Naive thymus-derived CD4-positive, alpha-beta T cell (primary cell): ENCODE data around the gene ICAM2. TPM values are rescaled to one million over a fixed set of nuclear protein-coding genes. Genes with fewer than 3 reads are reported as not detected.

Experiments used
- ATAC-seq: fragments of 150-1000 bp; cut with Tn5 transposase; 2 replicates; pipeline ENCODE4 v1.10.0; 2021; ENCODE audit warnings: mild to moderate bottlenecking, moderate library complexity
- CTCF ChIA-PET: fragments of 350-600 bp; sonication (Branson Sonifier 250); formaldehyde crosslinking; loops from one replicate; lab custom pipeline; 2021; ENCODE audit warnings: antibody characterized with exemption; lab: Charles Lee
- POLR2A ChIA-PET: fragments of 350-600 bp; sonication (Branson Sonifier 250); formaldehyde crosslinking; loops from one replicate; lab custom pipeline; 2021; ENCODE audit warnings: antibody characterized with exemption, inconsistent platforms; lab: Charles Lee
- DNase-seq, 9 donors: peaks; one replicate each; pipeline versions ENCODE4 v3.0.0 to v3.0.0-alpha.2; 2020 to 2022; ENCODE audit warnings: mixed read lengths in 1 of 9
- H3K27ac ChIP-seq: one replicate; pipeline ENCODE4 v1.7.0; 2013; ENCODE audit warnings: mild to moderate bottlenecking, low read depth, low read length, moderate library complexity
- H3K27me3 ChIP-seq, 2 donors: one replicate each; pipeline ENCODE4 v1.7.0; 2013; ENCODE audit warnings: low read length in 2 of 2, mild to moderate bottlenecking in 2 of 2, moderate library complexity in 2 of 2; ENCODE audit not compliant: control insufficient read depth in 2 of 2, insufficient read depth in 2 of 2
- H3K36me3 ChIP-seq, 3 experiments: 1 replicate in 2 of 3; 2 replicates in 1 of 3; pipeline ENCODE4 v1.7.0; 2013; ENCODE audit warnings: low read length in 3 of 3, mild to moderate bottlenecking in 3 of 3, moderate library complexity in 1 of 3; ENCODE audit not compliant: insufficient read depth in 3 of 3, control insufficient read depth in 2 of 3
- H3K4me1 ChIP-seq, 2 donors: one replicate each; pipeline ENCODE4 v1.7.0; 2013; ENCODE audit warnings: low read length in 2 of 2, mild to moderate bottlenecking in 2 of 2, moderate library complexity in 1 of 2; ENCODE audit not compliant: control insufficient read depth in 2 of 2, insufficient read depth in 2 of 2
- H3K4me3 ChIP-seq: 2 replicates; pipeline ENCODE4 v1.7.0; 2013; ENCODE audit warnings: mild to moderate bottlenecking, low read length
- H3K9me3 ChIP-seq, 3 experiments: 1 replicate in 2 of 3; 2 replicates in 1 of 3; pipeline ENCODE4 v1.7.0; 2013; ENCODE audit warnings: low read length in 3 of 3; ENCODE audit not compliant: control insufficient read depth in 2 of 3
- H3K27ac Mint-ChIP-seq, 9 donors: one replicate each; pipeline ENCODE4 v1.8.0; 2020 to 2022; ENCODE audit warnings: mixed read lengths in 9 of 9, mild to moderate bottlenecking in 8 of 9, moderate library complexity in 5 of 9, inconsistent platforms in 2 of 9
- H3K27me3 Mint-ChIP-seq, 5 donors: one replicate each; pipeline ENCODE4 v1.8.0; 2021 to 2022; ENCODE audit warnings: mixed read lengths in 5 of 5, mild to moderate bottlenecking in 1 of 5
- H3K36me3 Mint-ChIP-seq, 5 donors: one replicate each; pipeline ENCODE4 v1.8.0; 2020 to 2022; ENCODE audit warnings: mixed read lengths in 5 of 5, mild to moderate bottlenecking in 3 of 5, inconsistent platforms in 1 of 5
- H3K4me1 Mint-ChIP-seq, 7 donors: one replicate each; pipeline ENCODE4 v1.8.0; 2020 to 2022; ENCODE audit warnings: mixed read lengths in 7 of 7, mild to moderate bottlenecking in 3 of 7, inconsistent platforms in 1 of 7
- H3K4me3 Mint-ChIP-seq, 10 donors: one replicate each; pipeline ENCODE4 v1.8.0; 2020 to 2022; ENCODE audit warnings: mild to moderate bottlenecking in 10 of 10, mixed read lengths in 10 of 10, moderate library complexity in 6 of 10, inconsistent platforms in 2 of 10
- H3K9me3 Mint-ChIP-seq, 11 donors: one replicate each; pipeline ENCODE4 v1.8.0; 2020 to 2022; ENCODE audit warnings: mixed read lengths in 11 of 11, mild to moderate bottlenecking in 4 of 11, inconsistent platforms in 1 of 11, moderate library complexity in 1 of 11
- intact Hi-C, 2 donors: fragments of 100-400 bp; cut with micrococcal nuclease; formaldehyde crosslinking; loops; one replicate each; pipeline ENCODE4 v1.15.1; 2023
- polyA plus RNA-seq, 2 donors: library from polyadenylated mRNA; unstranded; fragments of 300-500 nt; fragmentation: Illumina TruSeq; gene quantifications; one replicate each; pipeline ENCODE4 v1.2.3, GENCODE V29; 2021
- total RNA-seq, 6 experiments: library from RNA in 5 of 6; stranded (reverse) in 5 of 6; gene quantifications; 1 replicate in 5 of 6; 2 replicates in 1 of 6; pipeline ENCODE4 v1.2.3 and lab custom pipeline; 2021 to 2026

ICAM2 gene
- total and polyA plus RNA-seq, 7 experiments from 2014 or later = 60.9 to 414 (median 131) TPM

- ChIA-PET POLR2A (interaction anchor here (0.8 to 10.5 kb wide), 7 partner anchors 9 to 81 kb away, joined by 3 to 88 read pairs (median 11); partner anchors contain the start of gene ERN1), CTCF (interaction anchor here (0.6 to 8.4 kb wide), 4 partner anchors 15 to 67 kb away, joined by 3 to 142 read pairs (median 26); partner anchors contain the start of genes ERN1 and ICAM2)
- no peak overlapping the region for H3K27ac ChIP-seq
- H3K4me3 ChIP-seq = no peak overlapping the region
- peaks cover 7 to 67% (median 18%) of the 10 kb centered on the region in 3 experiments for H3K36me3 ChIP-seq
- Mint-ChIP-seq H3K4me1 (peaks cover 40 to 79% (median 54%) of the 10 kb centered on the region in 7 donors), H3K27me3 (no peaks in the 10 kb centered on the region), H3K36me3 (peaks cover 23 to 89% (median 45%) of the 10 kb centered on the region in 5 donors), H3K4me3 (peak overlapping the region in 1 of 10 donors; percentile 60), H3K9me3 (peaks cover 4 to 22% (median 17%) of the 10 kb centered on the region in 11 donors), H3K27ac (peak overlapping the region in 4 of 9 donors; percentile 13 to 81 (median 44))
- H3K4me1 ChIP-seq = peaks cover 23 to 73% of the 10 kb centered on the region in 2 donors
- no peaks in the 10 kb centered on the region for H3K27me3 ChIP-seq
- DNase-seq = no peak
- peaks cover 0 to 18% (median 12%) of the 10 kb centered on the region in 3 experiments for H3K9me3 ChIP-seq
- intact Hi-C loops = loop anchor here in 1 of 2 donors (5.0 kb wide), 1 partner anchor 38 kb away; no protein-coding TSS in a partner anchor
- ATAC-seq = no peak
These were observed 44.7 kb upstream of the ICAM2 start for GRCh38 chr17:64065161-64065560.

GRCh38 chr17:64064331-64064730 lies 43.9 kb upstream of the ICAM2 start:
- Histone ChIP-seq H3K36me3 (peaks cover 0 to 66% (median 12%) of the 10 kb centered on the region in 3 experiments), H3K27ac (no peak overlapping the region), H3K27me3 (no peaks in the 10 kb centered on the region), H3K4me1 (peaks cover 23 to 79% of the 10 kb centered on the region in 2 donors), H3K9me3 (peaks cover 0 to 10% (median 5%) of the 10 kb centered on the region in 3 experiments), H3K4me3 (no peak overlapping the region)
- no peak for ATAC-seq
- CTCF ChIA-PET = interaction anchor here (0.7 to 8.4 kb wide), 15 partner anchors 9 to 227 kb away, joined by 3 to 142 read pairs (median 4); partner anchors contain the start of genes ERN1 and ICAM2
- Mint-ChIP-seq H3K27me3 (no peaks in the 10 kb centered on the region), H3K9me3 (peaks cover 2 to 14% (median 10%) of the 10 kb centered on the region in 11 donors), H3K27ac (peak overlapping the region in 5 of 9 donors; percentile 51 to 81 (median 69)), H3K4me1 (peaks cover 40 to 85% (median 55%) of the 10 kb centered on the region in 7 donors), H3K4me3 (peak overlapping the region in 2 of 10 donors; percentile 26 to 33), H3K36me3 (peaks cover 24 to 88% (median 45%) of the 10 kb centered on the region in 5 donors)
- intact Hi-C loops = no loop called here
- DNase-seq = no peak
- POLR2A ChIA-PET = interaction anchor here (0.7 to 10.5 kb wide), 13 partner anchors 10 to 145 kb away, joined by 3 to 88 read pairs (median 7); partner anchors contain the start of gene ERN1

DNA sequence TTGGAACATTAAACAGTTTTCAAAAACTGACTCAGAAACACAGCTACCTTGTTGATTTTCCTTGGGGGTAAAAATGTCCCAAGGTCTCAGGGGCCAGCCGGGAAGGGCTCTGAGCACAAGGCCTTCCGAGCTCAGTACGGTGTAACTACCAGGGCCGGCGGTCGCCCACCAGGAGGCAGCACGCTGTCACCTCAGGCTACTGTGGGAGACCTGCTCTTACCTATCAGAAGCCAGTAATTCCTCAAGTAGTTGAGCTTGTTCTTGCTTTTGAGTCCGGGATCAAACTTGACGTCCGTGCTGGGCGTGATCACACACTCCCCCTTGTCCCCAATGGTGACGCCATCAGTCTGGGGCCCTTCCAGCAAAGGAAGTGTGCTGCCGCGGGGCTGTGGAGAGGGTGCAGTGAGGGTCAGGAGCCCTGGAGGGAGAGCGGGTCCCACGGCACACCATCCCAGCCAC lies 43.4 kb upstream of the ICAM2 start:
- H3K4me3 Mint-ChIP-seq = peak overlapping the region in 3 of 10 donors; percentile 33 to 64 (median 54)
- peaks cover 0 to 66% (median 11%) of the 10 kb centered on the region in 3 experiments for H3K36me3 ChIP-seq
- POLR2A ChIA-PET = interaction anchor here (0.7 to 10.5 kb wide), 14 partner anchors 11 to 144 kb away, joined by 3 to 88 read pairs (median 6); partner anchors contain the start of gene ERN1
- H3K27me3 ChIP-seq = no peaks in the 10 kb centered on the region
- H3K4me3 ChIP-seq = no peak overlapping the region
- peaks cover 2 to 8% (median 4%) of the 10 kb centered on the region in 11 donors for H3K9me3 Mint-ChIP-seq
- H3K27me3 Mint-ChIP-seq = no peaks in the 10 kb centered on the region
- CTCF ChIA-PET = interaction anchor here (0.5 to 8.4 kb wide), 20 partner anchors 8 to 227 kb away, joined by 3 to 142 read pairs (median 4); partner anchors contain the start of genes ERN1 and ICAM2
- peaks cover 0 to 5% (median 0%) of the 10 kb centered on the region in 3 experiments for H3K9me3 ChIP-seq
- ATAC-seq (peak; percentile 73), DNase-seq (peak; percentile 36 to 71 (median 56))
- H3K36me3 Mint-ChIP-seq = peaks cover 25 to 86% (median 43%) of the 10 kb centered on the region in 5 donors
- no peak overlapping the region for H3K27ac ChIP-seq
- H3K4me1 ChIP-seq = peaks cover 23 to 84% of the 10 kb centered on the region in 2 donors
- peak overlapping the region in 5 of 9 donors; percentile 51 to 80 (median 69) for H3K27ac Mint-ChIP-seq
- peaks cover 40 to 88% (median 56%) of the 10 kb centered on the region in 7 donors for H3K4me1 Mint-ChIP-seq
- intact Hi-C loops = loop anchor here (1.0 kb wide), 2 partner anchors 70 to 219 kb away; no protein-coding TSS in a partner anchor

DNA sequence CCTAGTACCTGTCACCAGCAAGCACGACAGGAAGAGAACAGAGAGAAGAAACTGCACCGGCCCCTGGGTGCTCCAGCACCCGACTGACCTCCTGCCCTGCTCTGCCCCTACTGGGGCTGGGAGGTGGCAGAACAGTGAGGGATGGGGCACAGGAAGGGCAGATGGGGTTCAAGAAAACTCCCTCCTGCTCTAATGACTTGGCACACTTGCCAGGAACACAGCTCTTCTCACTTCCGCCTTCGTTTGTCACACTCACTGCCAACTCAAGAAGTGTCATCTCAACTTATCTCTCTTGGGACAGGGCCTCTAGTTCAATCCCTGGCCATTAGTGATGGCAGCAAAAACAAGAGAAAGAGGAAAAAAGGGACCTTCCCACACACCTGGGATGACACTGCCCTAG lies 42.7 kb upstream of the ICAM2 start:
- Mint-ChIP-seq H3K4me1 (peaks cover 40 to 88% (median 55%) of the 10 kb centered on the region in 7 donors), H3K27me3 (no peaks in the 10 kb centered on the region), H3K4me3 (no peak overlapping the region), H3K9me3 (peaks cover 0 to 1% (median 0%) of the 10 kb centered on the region in 11 donors), H3K36me3 (peaks cover 20 to 82% (median 38%) of the 10 kb centered on the region in 5 donors), H3K27ac (peak overlapping the region in 5 of 9 donors; percentile 10 to 80 (median 67))
- ATAC-seq (peak; percentile 53), DNase-seq (no peak)
- Histone ChIP-seq H3K27me3 (no peaks in the 10 kb centered on the region), H3K36me3 (peaks cover 0 to 63% (median 7%) of the 10 kb centered on the region in 3 experiments), H3K9me3 (no peaks in the 10 kb centered on the region), H3K4me3 (no peak overlapping the region), H3K27ac (no peak overlapping the region), H3K4me1 (peaks cover 23 to 81% of the 10 kb centered on the region in 2 donors)
- ChIA-PET CTCF (interaction anchor here (0.5 to 8.4 kb wide), 17 partner anchors 7 to 143 kb away, joined by 3 to 142 read pairs (median 4); partner anchors contain the start of genes ERN1 and ICAM2), POLR2A (interaction anchor here (0.7 to 10.5 kb wide), 9 partner anchors 10 to 83 kb away, joined by 3 to 88 read pairs (median 12); partner anchors contain the start of gene ERN1)
- intact Hi-C loops = loop anchor here (1.0 kb wide), 2 partner anchors 70 to 219 kb away; no protein-coding TSS in a partner anchor

DNA sequence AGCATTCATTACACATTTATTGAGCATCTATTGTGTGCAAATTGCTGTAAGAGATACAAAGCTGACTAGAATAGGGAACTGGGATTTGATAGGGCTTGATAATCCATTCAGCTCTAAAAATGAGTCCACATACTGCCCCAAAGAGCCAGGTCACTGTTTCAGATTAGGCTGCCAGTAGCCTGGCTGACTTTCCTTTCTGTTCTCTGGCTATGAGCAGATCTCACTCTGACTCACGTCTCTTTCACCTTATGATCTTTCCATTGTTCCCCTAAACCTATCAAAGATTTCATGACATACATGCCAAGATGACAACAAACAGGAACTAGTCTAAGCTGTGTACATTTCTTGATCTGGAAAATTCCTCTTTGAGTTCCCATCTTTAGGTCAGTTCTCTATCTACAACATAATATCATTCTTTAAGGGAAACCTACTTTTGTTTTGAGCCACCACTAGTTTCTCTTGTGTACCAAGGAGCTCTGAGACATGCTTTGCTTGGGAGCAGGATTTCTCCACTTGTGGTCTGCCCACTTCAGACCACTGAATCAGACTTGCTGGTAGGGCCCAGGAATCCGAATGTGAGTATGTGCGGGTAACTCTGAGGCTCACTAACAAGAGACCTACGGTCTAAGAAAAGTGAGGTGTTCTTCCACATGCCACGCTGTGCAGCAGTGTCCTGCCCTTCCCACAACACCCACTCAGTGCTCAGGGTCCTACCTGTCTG lies 40.9 kb upstream of the ICAM2 start:
- no peak overlapping the region for H3K4me3 Mint-ChIP-seq
- peak overlapping the region in 4 of 9 donors; percentile 3 to 79 (median 26) for H3K27ac Mint-ChIP-seq
- H3K4me1 Mint-ChIP-seq = peaks cover 35 to 85% (median 43%) of the 10 kb centered on the region in 7 donors
- DNase-seq (no peak), ATAC-seq (peak; percentile 56)
- no peak overlapping the region for H3K4me3 ChIP-seq
- no peaks in the 10 kb centered on the region for H3K27me3 Mint-ChIP-seq
- H3K9me3 Mint-ChIP-seq = no peaks in the 10 kb centered on the region
- H3K27me3 ChIP-seq = no peaks in the 10 kb centered on the region
- no peak overlapping the region for H3K27ac ChIP-seq
- POLR2A ChIA-PET = interaction anchor here (1.9 to 10.5 kb wide), 5 partner anchors 11 to 85 kb away, joined by 6 to 88 read pairs (median 29); partner anchors contain the start of gene ERN1
- CTCF ChIA-PET = interaction anchor here (0.6 to 8.4 kb wide), 8 partner anchors 20 to 1074 kb away, joined by 3 to 142 read pairs (median 4); partner anchors contain the start of gene ERN1
- H3K36me3 Mint-ChIP-seq = peaks cover 12 to 77% (median 26%) of the 10 kb centered on the region in 5 donors
- H3K9me3 ChIP-seq = no peaks in the 10 kb centered on the region
- H3K36me3 ChIP-seq = peaks cover 0 to 72% (median 7%) of the 10 kb centered on the region in 3 experiments
- intact Hi-C loops = no loop called here
- H3K4me1 ChIP-seq = peaks cover 14 to 73% of the 10 kb centered on the region in 2 donors
